Measurements from ENCODE around the gene CHADL. TPM values are rescaled to one million over a fixed set of nuclear protein-coding genes. Genes with fewer than 3 reads are reported as not detected.
"Not testable (repeated sequence)": the region's sequence is repeated elsewhere in the genome, so short reads cannot be mapped to it uniquely, and the experiment has no call there.

The CHADL gene
- total and polyA plus RNA-seq, 2 of the 4 experiments (the other 2 are of a cell fraction): 0.18 to 0.53 TPM

GRCh38 chr22:41260871-41261270 lies 20.1 kb upstream of the CHADL start (continued):
- TF ChIP-seq MXI1 (IDR thresholded peaks at IDR 0.05; ENCODE audit: borderline replicate concordance, low read depth, low read length) (no peak), SMC3 (IDR thresholded peaks at IDR 0.05; ENCODE audit: low read depth, low read length) (no peak)

DNA sequence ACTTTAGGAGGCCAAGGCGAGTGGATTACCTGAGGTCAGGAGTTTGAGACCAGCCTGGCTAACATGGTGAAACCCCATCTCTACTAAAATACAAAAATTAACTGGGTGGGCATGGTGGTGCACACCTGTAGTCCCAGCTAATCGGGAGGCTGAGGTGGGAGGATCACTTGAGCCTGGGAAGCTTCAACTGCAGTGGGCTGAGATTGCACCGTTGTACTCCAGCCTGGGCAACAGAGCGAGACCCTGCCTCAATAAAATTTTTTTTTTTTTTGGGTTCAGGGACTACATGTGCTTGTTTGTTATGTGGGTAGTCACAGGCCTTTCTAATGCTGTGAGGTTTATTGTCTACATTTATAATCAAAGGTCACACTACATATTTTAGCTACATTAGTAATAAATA lies 19.0 kb upstream of the CHADL start:
- in situ Hi-C loops (cut with MboI; ENCODE audit: low sequenced_read_pairs); H4K8ac ChIP-seq (ENCODE audit: low read depth in 2 of 2, low read length in 2 of 2); H3K27me3 ChIP-seq (ENCODE audit: control insufficient read depth, insufficient read depth, low read length); H3K4ac ChIP-seq (ENCODE audit: low read depth, low read length); H2AFZ ChIP-seq (replicated peaks; ENCODE audit: low read length, poor library complexity); H3K23ac ChIP-seq (ENCODE audit: low read depth, low read length); dilution Hi-C loops (cut with HindIII; ENCODE audit: low sequenced_read_pairs, unreplicated experiment); H3K9ac ChIP-seq (ENCODE audit: low read depth, low read length); H3K18ac ChIP-seq (ENCODE audit: low read depth, low read length); H4K5ac ChIP-seq (ENCODE audit: low read depth, low read length); H2AK9ac ChIP-seq (replicated peaks; ENCODE audit: low read depth, low read length, poor library complexity); H3K9me3 ChIP-seq (ENCODE audit: control insufficient read depth, insufficient read depth, low read length); H2BK120ac ChIP-seq (ENCODE audit: low read depth, low read length); H4K91ac ChIP-seq (ENCODE audit: insufficient read depth, low read depth, low read length); H3K4me2 ChIP-seq (ENCODE audit: low read depth, low read length); DNase-seq; ATAC-seq (ENCODE audit: low read depth); H3K4me3 ChIP-seq (ENCODE audit: insufficient read depth, low read depth, low read length); BruUV-seq (replicated peaks); H2AK5ac ChIP-seq (ENCODE audit: low read depth, low read length); H2BK20ac ChIP-seq (ENCODE audit: low read depth, low read length); H2BK5ac ChIP-seq (ENCODE audit: low read depth, low read length, poor library complexity, severe bottlenecking); H2BK15ac ChIP-seq (ENCODE audit: low read depth, low read length); CTCF ChIA-PET; H3K14ac ChIP-seq (replicated peaks; ENCODE audit: low read depth, low read length); H3K27ac ChIP-seq (ENCODE audit: insufficient read depth, low read length); H3K56ac ChIP-seq (ENCODE audit: extremely low read depth, insufficient read depth, low read length): not testable (repeated sequence)
- peaks cover 34% of the 10 kb centered on the region for H3K9me1 ChIP-seq (ENCODE audit: insufficient read depth, low read length)
- POLR2A ChIA-PET (ENCODE audit: unreplicated experiment): interaction anchor here (0.6 to 0.7 kb wide), 2 partner anchors 16 to 18 kb away, joined by 3 to 12 read pairs; no protein-coding TSS in a partner anchor
- H3K4me1 ChIP-seq (ENCODE audit: control insufficient read depth, insufficient read depth, low read length): peaks cover 14% of the 10 kb centered on the region
- intact Hi-C loops (cut with micrococcal nuclease): loop anchor here (5.0 kb wide), 1 partner anchor 337 kb away; no protein-coding TSS in a partner anchor
- H3K79me1 ChIP-seq (ENCODE audit: low read depth in 1 of 2, low read length in 2 of 2): peaks cover 59 to 89% of the 10 kb centered on the region in 2 experiments
- peaks cover 37% of the 10 kb centered on the region for H4K20me1 ChIP-seq (ENCODE audit: insufficient read depth, low read length)
- 100% methylated on average over 1 of the region's 4 CpGs; no CpG with 5 or more reads in 1 of the 2 experiments for WGBS, 2 experiments (ENCODE audit: extremely low coverage in 2 of 2, insufficient read length in 1 of 2)
- peaks cover 79% of the 10 kb centered on the region for H3K36me3 ChIP-seq (ENCODE audit: control insufficient read depth, insufficient read depth, low read length)

Measured in IMR-90 (cell line).